KMS-11 (cell line): ENCODE measurements around the gene TMEM35B.

Experiments used
- H2AFZ ChIP-seq: fragments of 200-600 bp; sonication (generic); 2 replicates; pipeline ENCODE4 v1.6.1; 2016; ENCODE audit warnings: antibody characterized with exemption, mixed run types, low read depth
- H3K27ac ChIP-seq: fragments of 200-600 bp; sonication (generic); 2 replicates; pipeline ENCODE4 v1.6.1; 2016; ENCODE audit warnings: mild to moderate bottlenecking, mixed run types
- H3K27me3 ChIP-seq: fragments of 200-600 bp; sonication (generic); 2 replicates; pipeline ENCODE4 v1.6.1; 2017; ENCODE audit warnings: mild to moderate bottlenecking, low read depth, mixed run types, moderate library complexity; ENCODE audit not compliant: insufficient read depth
- H3K36me3 ChIP-seq: fragments of 200-600 bp; sonication (generic); 2 replicates; pipeline ENCODE4 v1.6.1; 2017; ENCODE audit warnings: mild to moderate bottlenecking, mixed run types; ENCODE audit not compliant: insufficient read depth
- H3K4me1 ChIP-seq: fragments of 200-600 bp; sonication (generic); 2 replicates; pipeline ENCODE4 v1.6.1; 2016; ENCODE audit warnings: mild to moderate bottlenecking, low read depth, mixed run types; ENCODE audit not compliant: poor library complexity, severe bottlenecking
- H3K4me2 ChIP-seq: fragments of 200-600 bp; sonication (generic); 2 replicates; pipeline ENCODE4 v1.7.0; 2016; ENCODE audit warnings: mild to moderate bottlenecking, mixed run types
- H3K4me3 ChIP-seq: fragments of 200-600 bp; sonication (generic); IDR thresholded peaks from 2 replicates; pipeline ENCODE4 v1.6.1; 2017; ENCODE audit warnings: low read depth, low read length, mixed read lengths; ENCODE audit not compliant: insufficient read depth
- H3K79me2 ChIP-seq: fragments of 200-600 bp; sonication (generic); 2 replicates; pipeline ENCODE4 v1.6.1; 2016; ENCODE audit warnings: low read depth, mixed run types; ENCODE audit not compliant: insufficient read depth
- H3K9ac ChIP-seq: fragments of 200-600 bp; sonication (generic); 2 replicates; pipeline ENCODE4 v1.6.1; 2016; ENCODE audit warnings: mild to moderate bottlenecking, mixed run types
- H4K20me1 ChIP-seq: fragments of 200-600 bp; sonication (generic); 2 replicates; pipeline ENCODE4 v1.6.1; 2016; ENCODE audit warnings: mild to moderate bottlenecking, mixed run types; ENCODE audit not compliant: insufficient read depth
- TF ChIP-seq, protein P1 (sequence below): fragments of 200-600 bp; sonication (generic); conservative IDR thresholded peaks from 2 replicates; pipeline ENCODE4 v1.6.1; 2017; ENCODE audit warnings: low read depth, mild to moderate bottlenecking, antibody characterized with exemption, low read length, moderate library complexity, mixed read lengths

The TMEM35B gene

DNA sequence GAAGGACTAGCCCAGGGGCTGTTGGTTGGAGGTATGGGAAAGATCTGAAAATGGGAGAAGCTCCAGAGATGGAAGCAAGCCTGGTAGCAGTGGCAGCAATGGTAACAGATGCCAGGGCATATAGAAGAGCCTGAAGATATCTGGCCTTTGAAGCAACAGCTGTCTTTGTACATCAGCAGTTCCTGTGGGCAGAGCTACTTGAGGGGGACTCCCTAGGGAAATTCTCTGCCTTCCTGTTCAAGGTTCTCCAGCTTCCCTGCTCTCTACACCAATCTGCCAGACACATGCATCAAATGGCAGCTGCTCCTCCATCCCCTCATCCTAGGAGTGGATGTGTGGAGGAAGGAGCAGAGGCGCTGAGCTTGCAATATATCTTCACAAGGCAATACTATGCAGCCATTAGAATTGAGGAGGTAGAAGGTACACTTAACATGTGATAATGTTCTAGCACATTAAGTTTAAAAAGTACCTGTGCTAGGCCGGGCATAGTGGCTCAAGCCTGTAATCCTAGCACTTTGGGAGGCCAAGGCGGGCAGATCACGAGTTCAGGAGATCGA is 2.2 kb downstream of the TMEM35B start:
- Histone ChIP-seq H4K20me1 (no peaks in the 10 kb centered on the region), H3K79me2 (no peaks in the 10 kb centered on the region), H3K36me3 (no peaks in the 10 kb centered on the region), H3K27me3 (no peaks in the 10 kb centered on the region), H3K9ac (no peak overlapping the region), H3K4me1 (peaks cover 6% of the 10 kb centered on the region), H3K27ac (no peak overlapping the region), H3K4me3 (no peak overlapping the region), H2AFZ (no peak overlapping the region), H3K4me2 (no peak overlapping the region)
- TF ChIP-seq, protein P1, sequence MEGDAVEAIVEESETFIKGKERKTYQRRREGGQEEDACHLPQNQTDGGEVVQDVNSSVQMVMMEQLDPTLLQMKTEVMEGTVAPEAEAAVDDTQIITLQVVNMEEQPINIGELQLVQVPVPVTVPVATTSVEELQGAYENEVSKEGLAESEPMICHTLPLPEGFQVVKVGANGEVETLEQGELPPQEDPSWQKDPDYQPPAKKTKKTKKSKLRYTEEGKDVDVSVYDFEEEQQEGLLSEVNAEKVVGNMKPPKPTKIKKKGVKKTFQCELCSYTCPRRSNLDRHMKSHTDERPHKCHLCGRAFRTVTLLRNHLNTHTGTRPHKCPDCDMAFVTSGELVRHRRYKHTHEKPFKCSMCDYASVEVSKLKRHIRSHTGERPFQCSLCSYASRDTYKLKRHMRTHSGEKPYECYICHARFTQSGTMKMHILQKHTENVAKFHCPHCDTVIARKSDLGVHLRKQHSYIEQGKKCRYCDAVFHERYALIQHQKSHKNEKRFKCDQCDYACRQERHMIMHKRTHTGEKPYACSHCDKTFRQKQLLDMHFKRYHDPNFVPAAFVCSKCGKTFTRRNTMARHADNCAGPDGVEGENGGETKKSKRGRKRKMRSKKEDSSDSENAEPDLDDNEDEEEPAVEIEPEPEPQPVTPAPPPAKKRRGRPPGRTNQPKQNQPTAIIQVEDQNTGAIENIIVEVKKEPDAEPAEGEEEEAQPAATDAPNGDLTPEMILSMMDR, result no peak

DNA sequence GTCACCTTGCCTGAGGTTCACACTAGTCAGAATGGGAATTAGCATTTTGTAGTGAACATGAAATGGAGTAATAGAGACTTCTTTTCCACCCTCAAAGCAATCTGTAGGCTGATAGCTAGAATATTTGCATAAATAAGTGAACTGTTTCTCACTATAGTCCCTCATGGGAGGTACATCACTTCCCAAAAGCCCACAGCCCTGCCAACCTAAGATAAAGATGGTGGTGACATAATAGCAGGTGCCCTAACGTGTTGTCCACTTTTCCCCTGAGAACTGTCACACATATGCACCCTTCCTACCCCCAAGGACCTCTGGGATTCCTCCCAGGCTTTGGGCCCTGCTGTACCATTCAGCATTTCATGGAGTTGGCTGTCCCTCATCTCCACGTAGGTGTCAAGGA is 4.4 kb downstream of the TMEM35B start:
- Histone ChIP-seq H3K79me2 (no peaks in the 10 kb centered on the region), H2AFZ (no peak overlapping the region), H3K4me2 (no peak overlapping the region)

DNA sequence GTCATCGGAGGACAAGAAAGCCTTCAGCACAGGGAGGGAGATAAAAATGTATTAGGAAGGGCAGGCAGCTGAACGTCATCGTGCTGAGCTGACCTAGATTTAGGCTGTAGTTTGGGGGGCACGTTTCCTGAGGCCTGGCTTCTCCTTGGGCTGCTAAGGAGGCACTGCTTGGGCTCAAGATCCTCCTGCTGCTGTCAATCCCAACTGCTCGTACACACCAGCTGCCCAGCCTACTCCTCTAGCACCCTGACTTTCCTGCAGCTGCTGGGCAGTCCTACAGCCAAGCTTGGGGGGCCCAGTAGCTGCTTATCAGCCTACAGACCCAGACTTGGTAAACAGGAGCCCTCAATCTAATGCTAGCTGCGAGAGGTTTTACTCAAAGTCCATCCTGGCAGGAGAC is 6.2 kb downstream of the TMEM35B start:
- no peaks in the 10 kb centered on the region for H3K36me3 ChIP-seq
- no peaks in the 10 kb centered on the region for H3K79me2 ChIP-seq
- H3K4me1 ChIP-seq, result no peaks in the 10 kb centered on the region
- no peaks in the 10 kb centered on the region for H4K20me1 ChIP-seq
- TF ChIP-seq, protein P1, result no peak
- H2AFZ ChIP-seq, result no peak overlapping the region
- no peak overlapping the region for H3K27ac ChIP-seq
- H3K4me2 ChIP-seq, result no peak overlapping the region
- H3K27me3 ChIP-seq, result no peaks in the 10 kb centered on the region
- H3K9ac ChIP-seq, result no peak overlapping the region
- no peak overlapping the region for H3K4me3 ChIP-seq

More for the DNA sequence above, 4.4 kb downstream of the TMEM35B start:
- Histone ChIP-seq H3K4me1 (no peaks in the 10 kb centered on the region), H3K4me3 (no peak overlapping the region), H3K9ac (no peak overlapping the region), H4K20me1 (no peaks in the 10 kb centered on the region), H3K27ac (no peak overlapping the region), H3K27me3 (no peaks in the 10 kb centered on the region), H3K36me3 (no peaks in the 10 kb centered on the region)
- TF ChIP-seq, protein P1, result no peak

DNA sequence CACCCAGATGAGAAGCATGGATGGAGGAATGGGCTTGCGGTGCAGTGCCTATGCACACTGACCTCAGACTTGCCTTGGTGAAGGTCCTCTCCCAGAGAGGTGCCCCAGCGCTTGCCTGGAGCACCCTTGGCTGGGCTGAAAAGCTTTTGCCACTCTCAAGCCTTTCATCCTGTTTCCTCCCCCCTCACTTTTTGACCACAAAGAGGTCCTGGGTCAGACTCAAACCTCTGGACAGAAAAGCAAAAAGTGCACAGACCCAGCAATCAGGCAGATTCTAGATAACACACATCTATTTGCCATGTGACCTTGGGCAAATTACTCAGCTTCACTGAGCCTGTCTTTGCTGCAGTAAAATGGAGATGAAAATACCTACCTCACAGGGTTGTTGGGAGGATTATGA is 7.3 kb downstream of the TMEM35B start:
- Histone ChIP-seq H3K79me2 (no peaks in the 10 kb centered on the region), H3K4me1 (no peaks in the 10 kb centered on the region), H3K27ac (no peak overlapping the region), H2AFZ (no peak overlapping the region), H4K20me1 (no peaks in the 10 kb centered on the region), H3K9ac (no peak overlapping the region), H3K36me3 (no peaks in the 10 kb centered on the region), H3K4me3 (no peak overlapping the region), H3K27me3 (no peaks in the 10 kb centered on the region), H3K4me2 (no peak overlapping the region)
- TF ChIP-seq, protein P1, result no peak

DNA sequence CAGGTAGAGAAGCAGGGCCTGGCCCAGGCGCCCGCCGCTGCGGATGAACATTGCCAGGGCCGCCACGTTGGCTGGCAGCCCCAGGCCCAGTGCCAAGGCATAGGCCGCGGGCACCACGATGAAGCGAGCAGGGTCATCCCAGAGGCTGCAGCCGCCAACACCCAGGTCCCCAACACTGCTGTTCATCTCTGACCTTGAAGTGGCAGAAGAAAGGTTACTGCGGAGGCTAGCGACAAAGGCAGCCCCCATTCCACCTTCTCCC is 8.0 kb downstream of the TMEM35B start:
- Histone ChIP-seq H3K4me3 (no peak overlapping the region), H3K4me2 (no peak overlapping the region), H3K36me3 (no peaks in the 10 kb centered on the region)

More for the DNA sequence above, 8.0 kb downstream of the TMEM35B start:
- Histone ChIP-seq H4K20me1 (no peaks in the 10 kb centered on the region), H3K79me2 (no peaks in the 10 kb centered on the region), H3K9ac (no peak overlapping the region), H3K27me3 (no peaks in the 10 kb centered on the region), H2AFZ (no peak overlapping the region), H3K27ac (no peak overlapping the region), H3K4me1 (no peaks in the 10 kb centered on the region)
- TF ChIP-seq, protein P1, result no peak
